HG03565 (cell line): Measurements from ENCODE around the gene SPATA33.
"Not testable (repeated sequence)": the region's sequence is repeated elsewhere in the genome, so short reads cannot be mapped to it uniquely, and the experiment has no call there.

Experiments used
- ATAC-seq: cut with Tn5 transposase; IDR thresholded peaks from one replicate; pipeline ENCODE4 v1.9.1; 2021; ENCODE audit warnings: mild to moderate bottlenecking, moderate library complexity; ENCODE audit not compliant: unreplicated experiment

The SPATA33 gene

GRCh38 chr16:89624777-89625761 is 32.6 kb upstream of the SPATA33 start:
- ATAC-seq, result no peak

- ATAC-seq, result no peak
Observed at GRCh38 chr16:89629827-89630610, 27.6 kb upstream of the SPATA33 start.

GRCh38 chr16:89633064-89633631 is 24.5 kb upstream of the SPATA33 start:
- ATAC-seq, result no peak

GRCh38 chr16:89634463-89635385 is 22.9 kb upstream of the SPATA33 start:
- not testable (repeated sequence) for ATAC-seq

GRCh38 chr16:89636663-89637062 is 21.0 kb upstream of the SPATA33 start:
- no peak for ATAC-seq

GRCh38 chr16:89637379-89637778 is 20.3 kb upstream of the SPATA33 start:
- no peak for ATAC-seq

GRCh38 chr16:89638455-89638854 is 19.2 kb upstream of the SPATA33 start:
- ATAC-seq, result no peak

- no peak for ATAC-seq
Observed at GRCh38 chr16:89639385-89639784, 18.3 kb upstream of the SPATA33 start.

GRCh38 chr16:89641458-89642119 is 16.0 kb upstream of the SPATA33 start:
- ATAC-seq, result no peak

GRCh38 chr16:89642574-89642973 is 15.1 kb upstream of the SPATA33 start:
- no peak for ATAC-seq

GRCh38 chr16:89643769-89644300 is 13.8 kb upstream of the SPATA33 start:
- no peak for ATAC-seq

- ATAC-seq, result no peak
Observed at GRCh38 chr16:89645122-89645521, 12.5 kb upstream of the SPATA33 start.

- ATAC-seq, result no peak
Observed at GRCh38 chr16:89646270-89646669, 11.4 kb upstream of the SPATA33 start.

GRCh38 chr16:89646906-89647305 is 10.7 kb upstream of the SPATA33 start:
- ATAC-seq, result no peak

GRCh38 chr16:89651584-89651983 is 6.1 kb upstream of the SPATA33 start:
- ATAC-seq, result no peak

GRCh38 chr16:89653656-89654295 is 3.9 kb upstream of the SPATA33 start:
- ATAC-seq, result no peak

GRCh38 chr16:89655062-89655643 is 2.5 kb upstream of the SPATA33 start:
- no peak for ATAC-seq

GRCh38 chr16:89656435-89657121 is 1.1 kb upstream of the SPATA33 start:
- ATAC-seq, result no peak
